Epithelial cell of proximal tubule (primary cell): ENCODE measurements around the gene DENND2D. TPM values are rescaled to one million over a fixed set of nuclear protein-coding genes. Genes with fewer than 3 reads are reported as not detected.

ENCODE experiments used
- DNase-seq: peaks from one replicate; pipeline ENCODE4 v3.0.0-alpha.2; 2011; ENCODE audit warnings: low read depth
- H3K4me3 ChIP-seq: 2 replicates; pipeline ENCODE4 v1.5.1; 2011; ENCODE audit warnings: low read depth, mild to moderate bottlenecking, low read length
- CTCF ChIP-seq: conservative IDR thresholded peaks from 2 replicates; pipeline ENCODE4 v1.5.1; 2012; ENCODE audit warnings: low read depth, mild to moderate bottlenecking, low read length
- total RNA-seq: library from RNA; depleted of rRNA; stranded (reverse); fragments of >200 nt; gene quantifications from 2 replicates; pipeline ENCODE4 v1.2.3, GENCODE V29; 2015

Gene DENND2D
- total RNA-seq, 1 donor from 2014 or later, result 8.1 TPM

- DNase-seq, result no peak
- TF ChIP-seq CTCF, result peak; percentile 44
- no peak overlapping the region for H3K4me3 ChIP-seq
Observed at GRCh38 chr1:111197598-111198284, 2.7 kb downstream of the DENND2D start.

- TF ChIP-seq CTCF, result no peak
- no peak for DNase-seq
- no peak overlapping the region for H3K4me3 ChIP-seq
Observed at GRCh38 chr1:111196213-111196612, 4.2 kb downstream of the DENND2D start.

- TF ChIP-seq CTCF, result no peak
- H3K4me3 ChIP-seq, result no peak overlapping the region
- DNase-seq, result no peak
Observed at GRCh38 chr1:111195002-111195684, 5.3 kb downstream of the DENND2D start.

GRCh38 chr1:111193712-111194480 lies 6.5 kb downstream of the DENND2D start:
- TF ChIP-seq CTCF, result no peak
- H3K4me3 ChIP-seq, result no peak overlapping the region
- DNase-seq, result no peak

- H3K4me3 ChIP-seq, result no peak overlapping the region
- no peak for TF ChIP-seq CTCF
- DNase-seq, result peak; percentile 82
Observed at GRCh38 chr1:111192658-111193519, 7.6 kb downstream of the DENND2D start.

- no peak for TF ChIP-seq CTCF
- H3K4me3 ChIP-seq, result no peak overlapping the region
Observed at GRCh38 chr1:111192074-111192473, 8.4 kb downstream of the DENND2D start.

More at GRCh38 chr1:111192074-111192473, 8.4 kb downstream of the DENND2D start:
- no peak for DNase-seq
